Liver (tissue), 9 donors: ENCODE measurements around the gene ZC2HC1C. TPM values are rescaled to one million over a fixed set of nuclear protein-coding genes. Genes with fewer than 3 reads are reported as not detected.

Source experiments
- DNase-seq: peaks from one replicate; pipeline ENCODE4 v3.0.0-alpha.2; 2017; ENCODE audit warnings: low spot score
- H3K27ac ChIP-seq, 2 donors: one replicate each; pipeline ENCODE4 v1.7.0; 2013; ENCODE audit warnings: inconsistent platforms in 2 of 2, low read length in 2 of 2, control low read depth in 1 of 2, low read depth in 1 of 2, mild to moderate bottlenecking in 1 of 2
- H3K27me3 ChIP-seq, 4 donors: one replicate each; pipeline versions ENCODE4 v1.6.1 to v1.7.0; 2013; ENCODE audit warnings: low read length in 3 of 4, inconsistent platforms in 1 of 4, mild to moderate bottlenecking in 1 of 4, moderate library complexity in 1 of 4; ENCODE audit not compliant: control insufficient read depth in 4 of 4, insufficient read depth in 4 of 4
- H3K36me3 ChIP-seq, 4 donors: one replicate each; pipeline versions ENCODE4 v1.6.1 to v1.7.0; 2013; ENCODE audit warnings: low read length in 3 of 4, mild to moderate bottlenecking in 3 of 4, low read depth in 1 of 4, moderate library complexity in 1 of 4; ENCODE audit not compliant: control insufficient read depth in 4 of 4, insufficient read depth in 3 of 4
- H3K4me1 ChIP-seq, 4 donors: one replicate each; pipeline versions ENCODE4 v1.6.1 to v1.7.0; 2013; ENCODE audit warnings: low read length in 3 of 4, mild to moderate bottlenecking in 3 of 4, moderate library complexity in 1 of 4; ENCODE audit not compliant: control insufficient read depth in 4 of 4, insufficient read depth in 4 of 4
- H3K4me3 ChIP-seq, 3 donors: one replicate each; pipeline versions ENCODE4 v1.6.1 to v1.7.0; 2013; ENCODE audit warnings: low read length in 3 of 3, control low read depth in 1 of 3, low read depth in 1 of 3, mild to moderate bottlenecking in 1 of 3
- H3K9ac ChIP-seq, 2 donors: one replicate each; pipeline ENCODE4 v1.7.0; 2013; ENCODE audit warnings: low read length in 2 of 2, mild to moderate bottlenecking in 2 of 2, moderate library complexity in 2 of 2, control low read depth in 1 of 2, low read depth in 1 of 2
- H3K9me3 ChIP-seq, 4 donors: one replicate each; pipeline versions ENCODE4 v1.6.1 to v1.7.0; 2013; ENCODE audit warnings: low read length in 3 of 4; ENCODE audit not compliant: control insufficient read depth in 4 of 4
- EGR1 ChIP-seq, 2 donors: IDR thresholded peaks; 2 replicates each; pipeline ENCODE4 v1.6.1; 2016 to 2018; ENCODE audit warnings: antibody characterized with exemption in 2 of 2, low read depth in 2 of 2
- FOXA2 ChIP-seq: IDR thresholded peaks from 2 replicates; pipeline ENCODE4 v1.6.1; 2016; ENCODE audit warnings: antibody characterized with exemption
- GABPA ChIP-seq, 2 donors: IDR thresholded peaks in 1 of 2; conservative IDR thresholded peaks in 1 of 2; 2 replicates each; pipeline ENCODE4 v1.6.1; 2016; ENCODE audit warnings: antibody characterized with exemption in 2 of 2, mild to moderate bottlenecking in 1 of 2, moderate library complexity in 1 of 2
- HNF4A ChIP-seq, 2 donors: conservative IDR thresholded peaks; 2 replicates each; pipeline ENCODE4 v1.6.1; 2016; ENCODE audit warnings: antibody characterized with exemption in 2 of 2, mild to moderate bottlenecking in 2 of 2
- HNF4G ChIP-seq: IDR thresholded peaks from 2 replicates; pipeline ENCODE4 v1.6.1; 2016; ENCODE audit warnings: antibody characterized with exemption
- JUND ChIP-seq, 2 donors: IDR thresholded peaks; 2 replicates each; pipeline ENCODE4 v1.6.1; 2016; ENCODE audit warnings: antibody characterized with exemption in 2 of 2
- NR2F2 ChIP-seq: IDR thresholded peaks from 2 replicates; pipeline ENCODE4 v1.6.1; 2016; ENCODE audit warnings: antibody characterized with exemption
- RAD21 ChIP-seq, 2 donors: IDR thresholded peaks; 2 replicates each; pipeline ENCODE4 v1.6.1; 2016; ENCODE audit warnings: antibody characterized with exemption in 2 of 2, mild to moderate bottlenecking in 2 of 2
- RXRA ChIP-seq, 2 donors: IDR thresholded peaks; 2 replicates each; pipeline ENCODE4 v1.6.1; 2017 to 2018; ENCODE audit warnings: antibody characterized with exemption in 2 of 2, mild to moderate bottlenecking in 1 of 2
- SP1 ChIP-seq: IDR thresholded peaks from 2 replicates; pipeline ENCODE4 v1.6.1; 2018; ENCODE audit warnings: antibody characterized with exemption, mild to moderate bottlenecking
- TAF1 ChIP-seq: conservative IDR thresholded peaks from 2 replicates; pipeline ENCODE4 v1.6.1; 2016; ENCODE audit warnings: antibody characterized with exemption, mild to moderate bottlenecking
- YY1 ChIP-seq: IDR thresholded peaks from 2 replicates; pipeline ENCODE4 v1.6.1; 2016; ENCODE audit warnings: antibody characterized with exemption, mild to moderate bottlenecking
- WGBS: extraction: QIAGEN DNeasy Blood & Tissue Kit; methylation state at CpG from one replicate; pipeline ENCODE4 v1.1.7; 2013; 5-methylcytosine and 5-hydroxymethylcytosine counted together
- polyA plus RNA-seq, 2 donors: library from polyadenylated mRNA; stranded (reverse) in 1 of 2; unstranded in 1 of 2; fragments of 200-250 nt in 1 of 2; fragments of >200 nt in 1 of 2; fragmentation: Nextera tagmentation in 1 of 2; extraction: Ambion mirVana in 1 of 2; gene quantifications; one replicate each; pipeline versions ENCODE4 v1.2.1 to v1.2.3, GENCODE V29; 2013 to 2015
- total RNA-seq, 2 donors: library from RNA; depleted of rRNA; stranded (reverse); fragments of >200 nt; gene quantifications; one replicate each; pipeline ENCODE4 v1.2.3, GENCODE V29; 2014
- TF ChIP-seq, protein P1 (sequence below): IDR thresholded peaks from 2 replicates; pipeline ENCODE4 v1.6.1; 2016; ENCODE audit warnings: antibody characterized with exemption
- TF ChIP-seq, protein P2 (sequence below): IDR thresholded peaks from 2 replicates; pipeline ENCODE4 v1.6.1; 2016; ENCODE audit warnings: antibody characterized with exemption, mild to moderate bottlenecking
- TF ChIP-seq, protein P3 (sequence below): IDR thresholded peaks from 2 replicates; pipeline ENCODE4 v1.6.1; 2016; ENCODE audit warnings: antibody characterized with exemption
- TF ChIP-seq, protein P4 (sequence below): fragments of 150-350 bp; IDR thresholded peaks from 2 replicates; pipeline ENCODE4 v1.5.1; 2017; ENCODE audit warnings: improper control_type of control experiment, low read depth, low read length; ENCODE audit not compliant: missing input control
- donor health status: healthy.
- donor health status: healthy.
- donor health status: healthy.
- donor health status: healthy.
- donor health status: healthy.

The ZC2HC1C gene
- total and polyA plus RNA-seq, 4 donors, result 0.56 to 5.9 (median 3.5) TPM

DNA sequence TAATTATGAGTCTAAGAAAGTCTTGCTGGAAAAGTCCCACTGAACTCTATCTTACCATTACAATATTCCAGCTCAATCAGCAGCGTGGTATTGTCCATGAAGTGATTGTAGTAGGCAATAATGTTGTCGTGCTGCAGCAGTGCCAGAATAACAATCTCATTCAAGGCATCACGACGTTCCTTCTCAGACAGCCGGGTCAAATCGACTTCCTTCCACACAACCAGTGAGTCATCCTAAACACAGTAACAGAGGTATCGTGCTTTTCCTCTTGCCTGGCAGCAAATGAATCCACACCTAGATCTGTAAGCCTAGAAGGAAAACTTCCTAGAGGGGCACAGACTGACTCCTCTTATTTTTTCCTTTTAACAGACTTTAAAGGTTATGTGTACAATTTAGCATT lies 54.5 kb downstream of the ZC2HC1C start:
- no peak overlapping the region for H3K9ac ChIP-seq
- TF ChIP-seq HNF4G (no peak), JUND (IDR thresholded peaks at IDR 0.05) (peak; percentile 52 to 54)

DNA sequence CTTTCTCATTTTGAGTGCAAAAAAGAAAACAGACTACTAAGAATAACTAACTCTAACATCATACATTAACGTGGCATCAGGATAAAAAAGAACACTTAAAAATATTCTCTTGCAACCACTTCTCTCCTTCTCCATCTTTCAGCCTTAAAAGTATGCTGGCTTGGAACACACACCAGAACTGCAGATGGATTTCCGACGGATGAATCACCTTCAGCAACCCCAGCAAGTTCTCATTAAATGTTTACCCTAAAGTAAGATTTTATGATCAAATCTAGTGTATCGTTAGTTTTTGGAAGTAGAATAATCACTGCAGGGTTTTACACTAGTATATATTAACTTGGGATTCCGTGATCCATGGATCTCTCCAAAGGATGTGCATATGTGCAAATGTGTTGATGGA lies 56.2 kb downstream of the ZC2HC1C start:
- DNase-seq, result no peak
- Histone ChIP-seq H3K27ac (peak overlapping the region; percentile 7 to 98), H3K9ac (no peak overlapping the region), H3K9me3 (no peaks in the 10 kb centered on the region), H3K27me3 (no peaks in the 10 kb centered on the region), H3K4me1 (peaks cover 2 to 29% (median 15%) of the 10 kb centered on the region in 4 donors), H3K4me3 (peak overlapping the region; percentile 86 to 100 (median 92)), H3K36me3 (peaks cover 0 to 6% (median 4%) of the 10 kb centered on the region in 4 donors)
- 78% methylated on average over 5 of the region's 5 CpGs for WGBS
- no peak for TF ChIP-seq RAD21 (IDR thresholded peaks at IDR 0.05)

More for the DNA sequence above, 54.5 kb downstream of the ZC2HC1C start:
- DNase-seq, result no peak
- 60% methylated on average over 7 of the region's 7 CpGs for WGBS
- peak overlapping the region; percentile 35 for H3K27ac ChIP-seq
- no peaks in the 10 kb centered on the region for H3K9me3 ChIP-seq
- peaks cover 2 to 29% (median 15%) of the 10 kb centered on the region in 4 donors for H3K4me1 ChIP-seq
- peaks cover 2 to 17% (median 15%) of the 10 kb centered on the region in 4 donors for H3K36me3 ChIP-seq
- H3K27me3 ChIP-seq, result no peaks in the 10 kb centered on the region
- H3K4me3 ChIP-seq, result no peak overlapping the region

DNA sequence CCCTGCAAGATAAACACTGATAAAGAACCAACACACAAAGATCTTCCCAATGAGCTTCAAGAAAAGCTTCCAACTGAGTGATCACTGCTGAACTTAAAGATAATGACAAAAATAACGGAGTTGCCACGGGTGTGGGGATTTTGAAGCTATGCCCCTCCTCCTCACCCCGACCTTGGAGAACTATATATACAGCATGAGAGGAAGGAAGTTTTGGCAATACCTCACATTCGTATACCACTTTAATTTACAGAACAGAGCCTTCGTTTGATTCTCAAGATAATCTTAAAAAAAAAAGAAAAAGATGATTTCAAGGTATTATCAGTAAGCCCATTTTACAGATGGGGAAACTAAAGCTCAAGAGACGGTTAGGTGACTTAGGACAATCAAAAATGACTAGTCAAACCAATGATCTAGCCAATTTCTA lies 56.7 kb downstream of the ZC2HC1C start:
- H3K4me3 ChIP-seq, result peak overlapping the region; percentile 86 to 100 (median 92)
- WGBS, result 4% methylated on average over 6 of the region's 6 CpGs
- no peaks in the 10 kb centered on the region for H3K9me3 ChIP-seq
- H3K27me3 ChIP-seq, result no peaks in the 10 kb centered on the region
- no peak for DNase-seq
- H3K4me1 ChIP-seq, result peaks cover 2 to 29% (median 15%) of the 10 kb centered on the region in 4 donors
- no peak for TF ChIP-seq YY1
- no peak for TF ChIP-seq FOXA2
- TF ChIP-seq, protein P1, sequence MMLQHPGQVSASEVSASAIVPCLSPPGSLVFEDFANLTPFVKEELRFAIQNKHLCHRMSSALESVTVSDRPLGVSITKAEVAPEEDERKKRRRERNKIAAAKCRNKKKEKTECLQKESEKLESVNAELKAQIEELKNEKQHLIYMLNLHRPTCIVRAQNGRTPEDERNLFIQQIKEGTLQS, result no peak
- TF ChIP-seq SP1, result no peak
- peaks cover 0 to 6% (median 1%) of the 10 kb centered on the region in 4 donors for H3K36me3 ChIP-seq
- H3K27ac ChIP-seq, result peak overlapping the region; percentile 92 to 98
- H3K9ac ChIP-seq, result peak overlapping the region; percentile 70 to 99

DNA sequence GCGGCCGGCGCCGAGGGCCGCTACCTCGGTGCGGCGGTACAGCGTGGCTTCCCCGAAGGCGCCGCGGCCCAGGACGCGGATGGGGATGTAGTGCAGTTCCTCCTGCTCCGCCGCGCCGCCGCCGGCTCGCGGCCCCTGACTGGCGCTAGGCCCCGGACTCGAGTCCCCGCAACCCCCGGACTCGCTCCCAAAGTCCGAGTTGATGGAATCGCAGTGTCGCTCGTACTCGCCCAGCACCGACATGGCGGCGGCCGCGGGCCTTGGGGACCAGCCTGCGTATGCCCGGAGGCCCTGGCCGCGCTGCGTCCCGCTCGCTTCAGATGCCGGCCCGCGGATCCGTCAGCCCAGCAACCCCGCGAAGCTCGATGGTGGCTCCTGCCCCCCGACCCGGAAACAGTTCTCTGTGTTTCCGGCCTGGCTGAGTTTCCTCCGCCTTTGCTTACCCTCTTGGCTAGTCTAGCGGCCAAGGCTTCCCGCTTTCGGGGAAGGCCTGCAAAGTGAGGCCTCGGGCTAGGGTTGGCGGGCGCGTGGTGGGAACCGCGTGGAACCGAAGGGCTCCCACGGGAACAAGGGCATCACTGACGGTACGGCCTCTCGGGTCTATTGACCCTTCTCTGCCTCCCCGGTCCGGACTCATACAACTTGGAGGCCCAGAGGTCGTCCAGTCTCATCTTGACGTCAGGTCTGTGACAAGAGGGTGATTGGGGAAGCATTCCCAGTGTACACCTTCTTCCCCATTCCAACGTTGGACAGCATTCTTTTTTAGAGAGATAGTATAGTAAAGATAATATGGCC lies 57.4 kb downstream of the ZC2HC1C start, which contains the start of gene NEK9:
Gene NEK9, minus strand, starts transcription at position 370 of the 795 bp plus-strand sequence. Its CDS starts 127 bp downstream, at position 243.
- Histone ChIP-seq H3K9me3 (no peaks in the 10 kb centered on the region), H3K36me3 (peaks cover 0 to 3% (median under 1%) of the 10 kb centered on the region in 4 donors), H3K27ac (peak within 1 kb of the TSS; percentile 92 to 98), H3K27me3 (no peaks in the 10 kb centered on the region), H3K4me1 (peaks cover 2 to 29% (median 15%) of the 10 kb centered on the region in 4 donors), H3K4me3 (peak within 1 kb of the TSS; percentile 86 to 100 (median 92)), H3K9ac (peak within 1 kb of the TSS; percentile 95 to 99)
- peak; percentile 88 for DNase-seq
- WGBS, result under 1% methylated on average over 76 of the region's 76 CpGs
- no peak for TF ChIP-seq EGR1 (IDR thresholded peaks at IDR 0.05; ENCODE audit: low read depth in 2 of 2)
- TF ChIP-seq RAD21 (IDR thresholded peaks at IDR 0.05), result peak; percentile 42 to 50
- TF ChIP-seq GABPA (IDR thresholded peaks at IDR 0.05 in 1 of 2, conservative IDR thresholded peaks at IDR 0.05 in 1 of 2), result peak; percentile 92 to 97
- TF ChIP-seq, protein P2, sequence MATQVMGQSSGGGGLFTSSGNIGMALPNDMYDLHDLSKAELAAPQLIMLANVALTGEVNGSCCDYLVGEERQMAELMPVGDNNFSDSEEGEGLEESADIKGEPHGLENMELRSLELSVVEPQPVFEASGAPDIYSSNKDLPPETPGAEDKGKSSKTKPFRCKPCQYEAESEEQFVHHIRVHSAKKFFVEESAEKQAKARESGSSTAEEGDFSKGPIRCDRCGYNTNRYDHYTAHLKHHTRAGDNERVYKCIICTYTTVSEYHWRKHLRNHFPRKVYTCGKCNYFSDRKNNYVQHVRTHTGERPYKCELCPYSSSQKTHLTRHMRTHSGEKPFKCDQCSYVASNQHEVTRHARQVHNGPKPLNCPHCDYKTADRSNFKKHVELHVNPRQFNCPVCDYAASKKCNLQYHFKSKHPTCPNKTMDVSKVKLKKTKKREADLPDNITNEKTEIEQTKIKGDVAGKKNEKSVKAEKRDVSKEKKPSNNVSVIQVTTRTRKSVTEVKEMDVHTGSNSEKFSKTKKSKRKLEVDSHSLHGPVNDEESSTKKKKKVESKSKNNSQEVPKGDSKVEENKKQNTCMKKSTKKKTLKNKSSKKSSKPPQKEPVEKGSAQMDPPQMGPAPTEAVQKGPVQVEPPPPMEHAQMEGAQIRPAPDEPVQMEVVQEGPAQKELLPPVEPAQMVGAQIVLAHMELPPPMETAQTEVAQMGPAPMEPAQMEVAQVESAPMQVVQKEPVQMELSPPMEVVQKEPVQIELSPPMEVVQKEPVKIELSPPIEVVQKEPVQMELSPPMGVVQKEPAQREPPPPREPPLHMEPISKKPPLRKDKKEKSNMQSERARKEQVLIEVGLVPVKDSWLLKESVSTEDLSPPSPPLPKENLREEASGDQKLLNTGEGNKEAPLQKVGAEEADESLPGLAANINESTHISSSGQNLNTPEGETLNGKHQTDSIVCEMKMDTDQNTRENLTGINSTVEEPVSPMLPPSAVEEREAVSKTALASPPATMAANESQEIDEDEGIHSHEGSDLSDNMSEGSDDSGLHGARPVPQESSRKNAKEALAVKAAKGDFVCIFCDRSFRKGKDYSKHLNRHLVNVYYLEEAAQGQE, result peak; percentile 74
- peak; percentile 34 to 56 for TF ChIP-seq HNF4A (conservative IDR thresholded peaks at IDR 0.05)
- TF ChIP-seq TAF1, result no peak
- TF ChIP-seq, protein P3, sequence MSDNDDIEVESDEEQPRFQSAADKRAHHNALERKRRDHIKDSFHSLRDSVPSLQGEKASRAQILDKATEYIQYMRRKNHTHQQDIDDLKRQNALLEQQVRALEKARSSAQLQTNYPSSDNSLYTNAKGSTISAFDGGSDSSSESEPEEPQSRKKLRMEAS, result peak; percentile 30
- TF ChIP-seq NR2F2, result peak; percentile 53
- peak in 1 of 2 donors; percentile 70 for TF ChIP-seq RXRA (IDR thresholded peaks at IDR 0.05)
- no peak for TF ChIP-seq HNF4G
- TF ChIP-seq, protein P4, sequence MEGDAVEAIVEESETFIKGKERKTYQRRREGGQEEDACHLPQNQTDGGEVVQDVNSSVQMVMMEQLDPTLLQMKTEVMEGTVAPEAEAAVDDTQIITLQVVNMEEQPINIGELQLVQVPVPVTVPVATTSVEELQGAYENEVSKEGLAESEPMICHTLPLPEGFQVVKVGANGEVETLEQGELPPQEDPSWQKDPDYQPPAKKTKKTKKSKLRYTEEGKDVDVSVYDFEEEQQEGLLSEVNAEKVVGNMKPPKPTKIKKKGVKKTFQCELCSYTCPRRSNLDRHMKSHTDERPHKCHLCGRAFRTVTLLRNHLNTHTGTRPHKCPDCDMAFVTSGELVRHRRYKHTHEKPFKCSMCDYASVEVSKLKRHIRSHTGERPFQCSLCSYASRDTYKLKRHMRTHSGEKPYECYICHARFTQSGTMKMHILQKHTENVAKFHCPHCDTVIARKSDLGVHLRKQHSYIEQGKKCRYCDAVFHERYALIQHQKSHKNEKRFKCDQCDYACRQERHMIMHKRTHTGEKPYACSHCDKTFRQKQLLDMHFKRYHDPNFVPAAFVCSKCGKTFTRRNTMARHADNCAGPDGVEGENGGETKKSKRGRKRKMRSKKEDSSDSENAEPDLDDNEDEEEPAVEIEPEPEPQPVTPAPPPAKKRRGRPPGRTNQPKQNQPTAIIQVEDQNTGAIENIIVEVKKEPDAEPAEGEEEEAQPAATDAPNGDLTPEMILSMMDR, result no peak
- peak; percentile 23 for TF ChIP-seq SP1
- TF ChIP-seq YY1, result peak; percentile 92
- TF ChIP-seq FOXA2, result no peak
